ENCODE measurements around the gene KCNS3.

KCNS3 gene, protein sequence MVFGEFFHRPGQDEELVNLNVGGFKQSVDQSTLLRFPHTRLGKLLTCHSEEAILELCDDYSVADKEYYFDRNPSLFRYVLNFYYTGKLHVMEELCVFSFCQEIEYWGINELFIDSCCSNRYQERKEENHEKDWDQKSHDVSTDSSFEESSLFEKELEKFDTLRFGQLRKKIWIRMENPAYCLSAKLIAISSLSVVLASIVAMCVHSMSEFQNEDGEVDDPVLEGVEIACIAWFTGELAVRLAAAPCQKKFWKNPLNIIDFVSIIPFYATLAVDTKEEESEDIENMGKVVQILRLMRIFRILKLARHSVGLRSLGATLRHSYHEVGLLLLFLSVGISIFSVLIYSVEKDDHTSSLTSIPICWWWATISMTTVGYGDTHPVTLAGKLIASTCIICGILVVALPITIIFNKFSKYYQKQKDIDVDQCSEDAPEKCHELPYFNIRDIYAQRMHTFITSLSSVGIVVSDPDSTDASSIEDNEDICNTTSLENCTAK

DNA sequence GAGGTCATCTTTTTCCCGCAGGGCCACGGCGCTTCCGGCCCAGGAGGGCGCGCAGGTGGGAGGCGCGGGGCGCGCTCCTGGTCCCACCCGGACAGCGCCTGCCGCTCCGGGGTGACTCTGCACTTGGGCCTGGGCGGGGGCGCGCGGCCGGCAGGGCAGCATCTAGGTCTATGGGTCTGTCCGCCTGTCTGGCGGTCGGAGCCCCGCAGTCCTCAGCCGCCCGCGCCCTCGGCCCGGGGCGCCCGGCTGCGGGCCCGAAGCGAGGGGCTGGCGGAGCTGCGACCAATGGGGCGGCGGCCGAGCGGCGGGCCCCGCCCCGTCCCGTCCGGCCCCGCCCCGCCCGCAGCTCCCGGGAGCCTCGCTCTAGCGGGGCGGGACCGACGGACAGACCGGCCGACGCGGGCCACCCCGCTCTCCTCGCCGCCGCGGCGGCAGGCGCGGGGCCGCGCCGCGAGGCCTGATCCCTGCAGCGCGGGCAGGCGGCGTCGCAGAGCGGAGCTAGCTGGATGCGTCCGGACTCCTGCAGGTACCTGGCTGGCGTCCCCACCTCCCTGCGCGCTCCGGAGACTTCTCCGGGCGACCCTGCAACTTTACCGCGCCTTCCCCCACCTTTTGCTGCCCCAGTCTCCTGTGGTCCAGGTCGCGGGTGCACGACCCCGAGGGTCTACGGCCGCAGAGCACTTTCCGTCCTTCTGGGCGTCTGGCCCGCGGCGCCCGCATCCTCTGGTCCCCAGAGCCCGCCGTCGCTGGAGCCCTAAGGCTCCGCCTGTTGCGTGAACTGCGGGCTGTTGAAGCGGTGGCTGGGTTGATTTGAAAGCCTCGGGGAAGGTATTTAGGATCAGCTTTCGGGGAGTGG, at the start of gene KCNS3:
Gene KCNS3 (plus strand): TSS at position 387 of the 856 bp plus-strand sequence. CDS start 52,342 bp downstream, outside the sequence.
- no peak for DNase-seq (ENCODE audit: low read depth)

DNA sequence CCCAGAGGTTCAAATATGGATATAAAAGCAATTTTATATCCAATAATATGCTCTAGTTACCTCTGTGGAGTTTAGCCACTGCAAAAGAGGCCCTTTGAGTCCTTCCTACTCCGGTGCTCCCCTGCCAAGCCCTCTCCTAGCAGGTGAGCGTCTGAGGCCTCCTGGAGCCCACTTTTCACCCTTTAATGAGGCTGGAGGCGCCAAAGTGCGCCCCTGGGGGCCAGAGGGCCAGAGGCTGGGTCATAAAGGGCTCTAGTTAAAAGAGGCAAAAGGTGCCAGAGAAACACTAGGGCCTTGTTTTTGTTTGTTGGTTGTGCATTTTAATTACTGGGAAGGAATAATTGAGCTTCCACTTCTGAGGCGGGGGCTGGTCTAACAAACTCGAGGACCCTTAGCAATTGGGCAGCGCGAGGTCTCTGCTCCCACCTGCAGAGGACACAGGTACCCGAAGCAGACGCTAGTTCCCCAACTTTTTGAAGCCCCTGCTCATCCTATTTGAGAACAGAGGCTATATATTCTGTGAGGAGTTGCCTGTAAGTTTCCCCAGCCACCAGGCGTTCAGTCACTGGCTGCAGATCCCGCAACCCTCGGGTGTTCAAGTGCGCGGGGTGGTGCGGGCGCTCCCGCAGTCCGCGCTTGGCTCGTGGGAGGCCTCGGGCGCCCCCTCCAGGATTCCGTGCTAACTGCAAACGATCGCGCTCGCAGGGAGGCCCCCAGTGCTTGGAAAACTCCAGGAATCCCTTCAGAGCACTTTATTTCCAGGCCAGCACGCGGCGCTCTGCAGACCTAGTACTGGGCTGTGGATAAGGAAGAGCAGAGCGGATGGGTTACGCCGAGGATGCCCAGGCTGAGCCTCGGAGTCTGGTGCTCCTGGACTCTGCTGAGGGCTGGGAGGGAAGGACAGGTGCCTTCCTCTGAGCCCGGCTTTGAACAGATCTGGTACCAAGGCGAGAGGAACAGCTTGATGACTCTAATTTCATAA, 48.1 kb upstream of the KCNS3 start:
- peak; percentile 3 for DNase-seq (ENCODE audit: low read depth)

DNA sequence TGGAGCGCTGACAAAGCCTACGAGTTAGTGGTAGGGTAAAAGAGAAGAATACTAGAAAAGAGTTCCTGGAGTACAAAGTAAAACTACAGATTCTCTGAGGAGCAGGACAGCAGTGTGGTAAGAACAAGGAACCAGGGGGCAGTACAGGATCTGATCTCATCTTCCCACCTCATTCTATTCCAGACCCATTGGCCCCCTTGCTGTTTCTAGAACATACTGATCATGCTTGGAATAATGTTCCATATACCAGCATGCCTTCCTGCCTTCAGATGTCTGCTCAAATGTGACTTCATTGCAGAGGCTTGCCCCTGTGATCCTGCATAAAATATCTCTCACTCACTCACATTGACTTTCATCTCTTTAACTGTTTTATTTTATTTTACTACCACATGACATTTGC, 43.0 kb upstream of the KCNS3 start:
- DNase-seq (ENCODE audit: low read depth), result no peak

DNA sequence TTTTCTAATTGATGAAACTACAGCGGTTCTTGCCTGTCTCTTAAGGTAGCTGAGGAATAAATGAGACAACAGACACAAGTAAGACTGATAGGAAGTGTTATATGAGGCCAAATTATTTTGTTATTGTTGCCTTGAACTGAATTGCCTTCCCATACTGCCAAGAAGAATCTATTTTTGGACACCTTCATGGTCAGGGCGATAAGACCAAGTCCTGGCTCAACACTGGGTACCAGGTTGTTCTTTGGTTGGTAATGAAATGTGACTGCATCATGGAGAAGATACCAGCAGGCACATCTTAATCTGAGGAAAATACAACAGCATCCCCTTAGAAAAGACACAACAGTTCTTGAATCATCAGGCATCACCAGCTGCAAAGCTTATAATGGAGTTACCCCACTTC, 38.5 kb upstream of the KCNS3 start:
- DNase-seq (ENCODE audit: low read depth), result no peak

DNA sequence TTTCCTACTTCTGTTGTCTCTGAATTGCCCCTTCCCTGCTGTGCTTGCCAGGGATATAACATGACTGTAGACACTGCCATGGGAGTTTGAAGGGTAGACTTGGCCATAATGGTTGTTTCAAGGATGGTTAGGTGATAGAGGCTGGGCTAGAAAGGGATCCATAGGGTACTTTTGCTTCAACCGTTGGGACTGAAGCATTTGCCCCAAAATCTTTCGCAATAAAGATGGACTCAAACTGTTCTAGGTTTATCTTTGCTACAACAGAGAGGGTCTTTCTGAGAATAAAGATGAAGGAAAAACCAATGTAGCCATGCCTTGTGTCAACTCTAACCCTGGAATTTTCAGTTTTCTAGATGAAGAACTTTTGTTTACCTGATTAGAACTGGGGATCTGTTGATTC, 35.0 kb upstream of the KCNS3 start:
- no peak for DNase-seq (ENCODE audit: low read depth)

DNA sequence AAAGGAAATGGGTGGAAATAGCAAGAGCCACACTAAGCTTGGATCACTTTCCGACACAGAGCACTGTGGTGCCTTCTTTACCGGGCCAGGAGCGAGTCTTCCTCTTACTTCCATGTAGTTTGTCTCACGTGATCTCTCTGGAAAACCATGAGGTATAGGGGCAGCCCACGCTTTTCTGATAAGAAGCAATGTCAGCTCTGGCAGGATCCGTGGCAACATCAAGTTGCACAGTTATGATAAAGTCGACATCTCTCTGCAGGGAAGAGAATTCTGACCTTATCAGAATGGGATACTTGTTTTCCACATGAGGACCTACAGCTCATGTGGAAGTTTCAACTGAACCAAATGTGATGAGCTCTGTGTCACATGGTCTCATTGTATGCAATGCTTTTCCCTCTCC, 32.7 kb upstream of the KCNS3 start:
- no peak for DNase-seq (ENCODE audit: low read depth)

DNA sequence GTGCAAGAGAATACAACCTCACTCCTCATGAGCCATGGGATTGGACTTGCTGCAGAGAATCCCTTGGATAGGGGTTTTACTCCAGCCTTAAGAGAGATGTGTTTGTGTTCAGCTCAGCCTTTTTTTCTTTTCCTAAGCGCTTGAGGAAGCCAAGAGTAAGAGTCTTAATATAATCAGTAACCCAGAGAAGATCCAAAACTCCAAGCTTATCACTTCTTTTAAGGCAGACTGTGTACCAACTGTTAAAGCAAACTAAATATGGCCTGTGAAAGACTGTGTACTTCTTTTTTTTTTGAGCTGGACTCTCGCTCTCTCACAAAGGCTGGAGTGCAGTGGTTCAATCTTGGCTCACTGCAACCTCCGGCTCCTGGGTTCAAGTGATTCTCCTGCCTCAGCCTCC, 31.8 kb upstream of the KCNS3 start:
- DNase-seq (ENCODE audit: low read depth), result no peak

DNA sequence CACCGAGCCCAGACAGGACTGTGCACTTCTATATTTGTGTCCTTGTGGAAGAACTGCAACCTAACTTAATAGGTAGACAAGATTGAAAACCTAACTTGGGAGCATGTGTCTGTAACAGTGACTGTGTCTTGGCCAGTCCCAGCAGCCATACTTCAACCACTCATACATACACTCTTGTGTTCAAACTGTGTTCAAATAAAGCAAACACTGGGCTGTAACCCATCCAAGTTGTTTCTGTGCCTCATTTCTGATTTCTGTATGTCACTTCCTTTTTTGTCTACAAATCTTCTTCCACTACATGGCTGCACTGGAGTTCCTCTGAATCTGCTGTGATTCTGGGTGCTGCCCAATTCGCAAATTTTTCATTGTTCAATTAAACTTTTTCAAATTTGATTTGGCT, 31.2 kb upstream of the KCNS3 start:
- DNase-seq (ENCODE audit: low read depth), result no peak

DNA sequence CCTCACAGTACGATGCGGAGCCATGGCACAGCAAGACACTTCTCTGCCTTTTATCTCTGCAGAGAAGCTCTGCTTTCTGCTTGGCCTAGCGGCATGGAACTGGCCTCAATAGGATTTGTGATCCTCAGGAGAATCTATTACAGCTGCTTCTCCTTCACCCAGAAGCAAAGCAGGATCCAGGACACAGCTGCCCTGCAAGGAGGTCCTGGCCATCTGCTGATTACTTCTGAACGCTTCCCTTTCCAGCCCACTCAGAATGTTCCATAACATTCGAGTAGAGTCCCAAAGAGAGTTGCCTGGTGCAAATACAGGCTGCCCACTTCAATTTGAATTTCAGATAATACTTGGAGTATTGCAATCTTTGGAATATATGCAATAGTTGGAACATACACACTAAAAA, 29.2 kb upstream of the KCNS3 start:
- DNase-seq (ENCODE audit: low read depth), result no peak

DNA sequence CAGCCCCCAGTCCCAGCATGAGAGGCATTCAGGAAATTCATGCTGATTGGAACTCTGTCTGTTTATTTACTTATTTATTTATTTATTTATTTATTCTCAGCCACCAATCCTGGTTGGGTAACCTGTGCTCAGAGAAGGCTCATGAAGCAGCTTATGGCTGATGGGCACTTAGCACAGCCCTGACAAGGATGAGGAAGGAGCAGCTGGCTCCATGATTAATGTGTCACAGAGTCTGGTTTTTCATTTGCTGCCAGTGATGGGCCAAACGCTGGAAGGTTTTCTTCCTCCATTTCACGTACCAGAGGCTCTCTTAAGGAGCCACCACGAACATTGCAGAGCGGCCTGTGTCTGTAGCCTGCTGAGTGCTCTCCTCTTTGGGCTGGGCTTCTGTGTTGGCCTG, 28.3 kb upstream of the KCNS3 start:
- DNase-seq (ENCODE audit: low read depth), result no peak

DNA sequence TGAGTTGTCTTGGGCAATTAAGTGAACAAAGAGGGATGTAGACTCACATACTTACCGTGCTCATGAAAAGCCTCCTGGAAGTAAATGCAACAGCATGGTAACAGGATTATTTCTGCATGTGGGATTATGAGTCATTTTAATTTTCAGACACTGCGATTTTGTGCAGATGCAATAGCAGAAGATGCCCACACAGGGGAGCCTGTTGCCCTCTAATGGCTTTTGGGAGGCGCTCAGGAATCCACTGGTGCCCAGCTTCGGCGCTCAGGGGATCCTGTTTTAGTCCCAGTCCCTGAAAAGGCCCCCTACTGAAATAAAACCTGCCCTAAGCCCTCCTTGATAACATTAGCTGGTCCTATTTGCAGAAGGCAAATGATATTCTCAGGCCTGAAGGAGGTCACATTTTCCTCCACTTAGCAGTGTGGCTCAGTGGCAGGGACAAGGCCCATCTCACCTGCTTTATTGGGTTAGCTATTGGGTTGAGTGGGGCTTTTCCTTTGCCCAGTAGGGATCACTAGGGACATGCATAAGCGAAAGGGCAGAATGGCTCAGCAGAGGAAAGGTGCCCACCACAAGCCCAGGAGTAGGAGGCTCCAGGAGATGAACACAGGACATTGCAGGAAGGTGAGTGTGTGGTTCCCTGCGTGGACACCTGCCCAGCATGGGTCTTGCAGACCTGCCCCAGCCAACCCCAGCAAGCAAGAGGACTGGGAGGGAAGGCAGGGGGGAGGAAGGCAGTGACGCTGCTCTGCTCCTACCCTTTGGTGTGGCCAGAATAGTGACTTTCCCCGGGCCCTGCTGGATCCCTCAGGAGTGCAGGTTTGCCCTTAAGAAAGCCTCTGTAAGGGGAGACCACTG, 26.5 kb upstream of the KCNS3 start:
- no peak for DNase-seq (ENCODE audit: low read depth)

DNA sequence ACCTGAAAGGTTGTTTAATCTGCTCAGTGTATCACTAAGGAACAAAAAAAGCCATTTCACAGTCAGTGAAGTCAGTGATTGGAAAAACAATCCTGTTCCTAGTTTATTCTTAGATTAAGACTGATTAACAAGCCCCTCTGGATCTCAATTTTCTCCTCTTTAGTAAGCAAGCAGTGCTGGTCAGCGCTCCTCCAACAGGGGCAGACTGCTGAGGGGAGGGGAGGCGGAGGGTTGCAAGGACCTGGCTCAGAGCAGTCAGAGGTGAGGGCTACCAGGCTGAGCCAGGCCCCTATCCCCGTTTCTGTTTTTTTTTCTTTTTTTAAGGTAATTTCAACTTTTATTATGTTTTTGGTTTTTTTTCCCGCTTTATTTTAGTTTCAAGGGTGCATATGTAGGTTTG, 24.7 kb upstream of the KCNS3 start:
- DNase-seq (ENCODE audit: low read depth), result no peak

DNA sequence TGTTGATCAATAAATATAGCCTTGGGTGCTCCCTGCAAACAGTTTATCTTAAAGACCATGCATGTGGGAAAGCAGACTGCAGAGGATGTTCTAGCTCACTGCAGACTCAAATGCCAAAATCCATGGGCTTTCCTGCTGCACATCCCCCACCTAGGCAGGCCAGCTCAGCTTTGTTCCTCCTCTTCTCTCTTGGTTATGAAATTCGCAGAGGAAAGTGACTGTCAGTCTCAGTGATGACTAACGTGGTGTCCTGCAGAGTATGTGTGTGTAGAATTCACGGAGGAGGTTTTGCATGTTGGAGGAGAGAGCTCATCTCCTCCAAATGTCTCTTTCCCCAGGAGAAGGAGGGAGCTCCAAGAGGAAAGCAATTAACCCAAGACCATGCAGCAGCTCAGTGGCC, 21.4 kb upstream of the KCNS3 start:
- no peak for DNase-seq (ENCODE audit: low read depth)

DNA sequence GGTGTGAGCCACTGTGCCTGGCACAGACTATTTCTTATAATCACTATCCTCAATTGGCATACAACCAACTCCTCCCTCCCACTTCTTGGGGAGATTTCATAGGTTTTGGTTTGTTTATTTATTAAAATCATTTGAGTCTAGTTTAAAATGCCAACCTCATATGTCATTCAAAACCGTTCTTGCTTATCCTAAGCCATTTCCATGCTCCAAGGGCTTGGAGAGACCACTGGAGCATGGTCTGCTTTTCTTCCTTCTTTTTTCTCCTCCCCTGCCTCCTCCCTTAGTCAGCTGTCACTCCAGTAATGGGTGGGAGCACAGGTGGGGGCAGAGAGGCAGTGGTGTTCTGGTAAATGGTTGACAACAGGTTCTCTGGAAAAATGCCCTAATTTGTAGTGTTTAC, 20.4 kb upstream of the KCNS3 start:
- no peak for DNase-seq (ENCODE audit: low read depth)

DNA sequence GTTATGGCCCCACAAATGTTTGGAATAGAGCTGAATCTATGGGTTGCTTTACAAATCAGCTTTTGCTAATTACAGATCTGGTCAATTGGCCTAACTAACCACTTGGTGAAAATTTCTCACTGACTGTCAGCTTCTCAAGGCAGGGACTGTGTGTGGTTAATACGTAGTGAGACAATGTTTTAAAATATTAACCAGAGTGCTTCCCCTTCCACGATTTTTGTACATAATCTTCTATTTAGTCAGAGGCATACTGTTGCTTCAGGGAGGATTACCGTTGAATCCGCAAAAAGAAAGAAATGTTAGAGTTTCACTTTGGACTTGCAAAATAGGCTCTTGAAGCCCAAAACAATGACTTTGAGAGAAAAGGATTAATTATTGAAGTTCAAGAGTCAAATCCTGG, 14.9 kb upstream of the KCNS3 start:
- DNase-seq (ENCODE audit: low read depth), result no peak

DNA sequence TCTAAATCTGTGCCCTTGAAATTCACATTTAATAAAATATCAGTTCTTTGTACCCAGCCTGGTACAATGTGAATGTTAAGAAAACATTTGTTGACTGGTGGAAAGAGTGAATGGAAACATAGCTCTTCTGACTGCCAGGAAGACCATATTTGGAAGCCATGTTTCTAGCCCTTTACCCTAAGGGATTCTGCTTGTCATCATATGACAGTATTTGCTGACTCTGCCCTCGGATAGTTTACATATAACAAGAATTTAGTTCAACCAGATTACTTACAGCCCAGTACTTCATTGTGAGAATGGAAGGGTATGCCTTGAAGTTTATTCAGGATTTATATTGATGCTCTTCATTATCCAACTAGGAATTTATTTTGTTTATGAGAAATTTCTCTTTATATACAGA, 13.8 kb upstream of the KCNS3 start:
- no peak for DNase-seq (ENCODE audit: low read depth)

DNA sequence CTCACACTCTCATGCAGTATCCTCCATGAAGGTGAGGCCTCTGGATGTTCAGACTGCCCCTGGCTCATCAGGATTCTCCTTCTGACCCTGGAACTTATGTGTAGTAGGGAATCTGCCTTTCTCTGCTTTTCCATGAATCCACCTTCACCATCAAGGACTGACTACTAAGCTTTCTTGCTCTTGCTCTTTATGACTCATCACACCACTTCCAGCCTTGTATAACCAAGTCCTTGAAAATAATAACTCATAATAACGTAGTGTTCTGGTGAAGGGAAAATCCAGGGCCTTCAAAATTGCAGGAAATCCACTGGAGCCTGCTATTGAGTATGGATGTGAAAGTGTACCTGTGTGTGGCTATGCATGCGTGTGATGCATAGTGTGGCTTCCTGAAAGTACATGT, 11.3 kb upstream of the KCNS3 start:
- DNase-seq (ENCODE audit: low read depth), result no peak

DNA sequence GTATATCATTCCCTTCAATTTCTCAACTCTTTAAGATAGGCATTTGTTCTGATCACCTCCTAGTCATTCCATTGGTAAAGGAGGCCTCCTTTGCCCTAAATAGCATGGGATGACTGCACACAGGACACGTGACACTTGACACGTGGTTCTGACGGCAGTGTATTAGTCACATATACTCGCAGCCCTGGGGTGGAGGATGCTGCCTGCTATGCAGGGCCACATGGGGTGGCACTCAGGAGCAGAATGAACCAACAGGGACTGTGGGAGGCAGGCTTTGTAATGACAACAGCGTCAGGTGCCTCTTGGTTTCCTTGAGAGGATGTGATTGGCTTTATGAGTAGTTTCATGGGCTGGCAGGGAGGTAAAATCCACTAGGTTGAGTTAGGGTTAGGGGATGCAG, 9.3 kb upstream of the KCNS3 start:
- DNase-seq (ENCODE audit: low read depth), result no peak

DNA sequence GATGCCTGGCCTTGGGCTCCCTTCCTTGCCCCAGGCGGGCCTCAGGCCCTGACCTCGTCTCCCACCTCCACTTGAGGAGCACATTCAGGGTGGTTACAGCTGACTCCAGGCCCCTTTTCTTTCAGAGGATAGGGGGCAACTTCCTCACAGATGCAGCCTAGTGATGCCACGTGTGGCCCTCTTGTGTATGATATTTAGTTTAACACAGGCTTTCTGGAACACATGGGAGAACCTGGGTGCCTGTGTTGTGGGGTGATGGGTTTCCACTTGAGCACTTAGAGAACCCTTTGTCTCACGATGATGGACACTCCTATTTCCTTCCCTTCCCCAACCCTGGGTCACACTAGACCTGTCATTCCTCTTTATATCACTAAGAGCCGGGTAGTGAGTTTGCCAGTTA, 6.8 kb upstream of the KCNS3 start:
- no peak for DNase-seq (ENCODE audit: low read depth)

DNA sequence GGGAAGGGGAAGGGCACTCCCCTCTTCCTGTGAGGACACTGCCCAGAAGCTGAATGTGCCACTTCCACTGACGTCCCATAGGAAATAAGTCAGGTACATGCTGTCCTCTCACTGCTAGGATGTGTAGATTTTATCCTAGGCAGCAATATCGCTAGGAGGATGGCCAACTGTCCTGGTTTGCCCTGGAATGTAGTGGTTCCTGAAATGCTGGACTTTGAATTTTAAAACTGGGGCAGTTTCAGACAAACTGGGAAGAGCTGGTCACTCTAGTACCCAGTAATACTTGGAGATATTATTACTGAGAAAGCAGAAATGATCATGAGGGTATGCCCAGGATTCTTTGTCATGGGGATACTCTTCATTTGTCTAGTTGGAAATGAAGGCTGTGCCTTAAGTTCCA, 5.4 kb upstream of the KCNS3 start:
- DNase-seq (ENCODE audit: low read depth), result no peak

DNA sequence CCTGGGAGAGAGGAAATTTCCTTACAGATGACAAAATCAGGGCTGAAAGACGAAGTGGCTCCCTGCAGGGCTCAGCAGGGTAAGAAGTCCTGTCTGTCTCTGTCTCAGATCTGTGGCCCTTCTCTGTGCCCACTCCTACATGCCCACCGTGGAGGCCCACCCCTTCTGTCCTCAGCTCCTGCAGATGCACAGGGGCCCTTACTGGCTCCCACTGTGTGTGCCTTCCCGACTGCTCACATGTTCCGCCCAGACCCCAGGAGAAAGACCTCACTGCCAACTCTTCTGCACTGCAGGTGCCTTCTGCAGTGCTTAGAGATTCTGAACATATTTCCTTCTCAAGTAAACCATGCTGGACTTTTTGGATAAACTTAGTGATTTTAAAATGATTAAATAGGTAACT, 1.9 kb upstream of the KCNS3 start:
- DNase-seq (ENCODE audit: low read depth), result no peak

Data from activated T-cell treated with anti-CD3 and anti-CD28 coated beads for 1 hour (primary cell).